IMR-90 (cell line): ENCODE data around the gene OR1F1. TPM values are rescaled to one million over a fixed set of nuclear protein-coding genes. Genes with fewer than 3 reads are reported as not detected.
"Not testable (repeated sequence)": the region's sequence is repeated elsewhere in the genome, so short reads cannot be mapped to it uniquely, and the experiment has no call there.

Source experiments
- ATAC-seq: fragments of 200-7000 bp; cut with Tn5 transposase; 2 replicates; pipeline ENCODE4 v1.9.1; 2020; ENCODE audit warnings: low read depth, mild to moderate bottlenecking, moderate library complexity
- BruUV-seq: library from RNA; stranded (reverse); fragments of 400-500 nt; replicated peaks from 2 replicates; lab custom pipeline; 2021; lab: Mats Ljungman, UMichigan
- CTCF ChIA-PET: fragments of 300-600 bp; formaldehyde crosslinking; extraction: SDS; loops from one replicate; lab custom pipeline; 2021; ENCODE audit warnings: antibody characterized with exemption; lab: Yijun Ruan, JAX
- POLR2A ChIA-PET: fragments of 300-600 bp; sonication (Branson Sonifier 250); formaldehyde crosslinking; loops from one replicate; lab custom pipeline; 2022; ENCODE audit warnings: antibody characterized with exemption; ENCODE audit not compliant: unreplicated experiment; lab: Charles Lee
- DNase-seq: peaks from one replicate; pipeline ENCODE4 v3.0.0; 2013
- H2AFZ ChIP-seq: replicated peaks from 2 replicates; pipeline ENCODE3; 2013; ENCODE audit warnings: low read length, mild to moderate bottlenecking; ENCODE audit not compliant: poor library complexity
- H2AK5ac ChIP-seq: 2 replicates; pipeline ENCODE4 v1.6.1; 2013; ENCODE audit warnings: low read depth, low read length, inconsistent platforms
- H2AK9ac ChIP-seq: replicated peaks from 2 replicates; pipeline ENCODE3; 2013; ENCODE audit warnings: mild to moderate bottlenecking, low read depth, low read length, moderate library complexity; ENCODE audit not compliant: poor library complexity
- H2BK120ac ChIP-seq: 2 replicates; pipeline ENCODE4 v1.6.1; 2013; ENCODE audit warnings: low read depth, low read length, inconsistent platforms
- H2BK15ac ChIP-seq: 3 replicates; pipeline ENCODE4 v1.6.1; 2013; ENCODE audit warnings: low read depth, low read length, inconsistent platforms
- H2BK20ac ChIP-seq: 2 replicates; pipeline ENCODE4 v1.6.1; 2013; ENCODE audit warnings: low read depth, mild to moderate bottlenecking, inconsistent platforms, low read length, moderate library complexity
- H2BK5ac ChIP-seq: 2 replicates; pipeline ENCODE4 v1.6.1; 2013; ENCODE audit warnings: mild to moderate bottlenecking, low read depth, low read length, inconsistent platforms; ENCODE audit not compliant: poor library complexity, severe bottlenecking
- H3K14ac ChIP-seq: replicated peaks from 2 replicates; pipeline ENCODE4 v1.6.1; 2013; ENCODE audit warnings: low read depth, low read length, inconsistent platforms
- H3K18ac ChIP-seq: 2 replicates; pipeline ENCODE4 v1.6.1; 2013; ENCODE audit warnings: low read depth, low read length, control low read depth
- H3K23ac ChIP-seq: 2 replicates; pipeline ENCODE4 v1.6.1; 2013; ENCODE audit warnings: low read depth, low read length, inconsistent platforms
- H3K27ac ChIP-seq: 2 replicates; pipeline ENCODE4 v1.5.1; 2013; ENCODE audit warnings: mild to moderate bottlenecking, control low read depth, low read length; ENCODE audit not compliant: insufficient read depth
- H3K27me3 ChIP-seq: 2 replicates; pipeline ENCODE4 v1.6.1; 2013; ENCODE audit warnings: low read length; ENCODE audit not compliant: control insufficient read depth, insufficient read depth
- H3K36me3 ChIP-seq: 2 replicates; pipeline ENCODE4 v1.6.1; 2013; ENCODE audit warnings: low read length, mixed read lengths; ENCODE audit not compliant: control insufficient read depth, insufficient read depth
- H3K4ac ChIP-seq: 2 replicates; pipeline ENCODE4 v1.6.1; 2013; ENCODE audit warnings: low read depth, low read length, inconsistent platforms
- H3K4me1 ChIP-seq: 2 replicates; pipeline ENCODE4 v1.6.1; 2013; ENCODE audit warnings: low read length, mixed read lengths; ENCODE audit not compliant: control insufficient read depth, insufficient read depth
- H3K4me2 ChIP-seq: 2 replicates; pipeline ENCODE4 v1.6.1; 2013; ENCODE audit warnings: low read depth, mild to moderate bottlenecking, control low read depth, low read length, moderate library complexity
- H3K4me3 ChIP-seq: 2 replicates; pipeline ENCODE4 v1.5.1; 2013; ENCODE audit warnings: low read depth, mild to moderate bottlenecking, control low read depth, low read length, moderate library complexity; ENCODE audit not compliant: insufficient read depth
- H3K56ac ChIP-seq: 2 replicates; pipeline ENCODE4 v1.6.1; 2013; ENCODE audit warnings: low read length, inconsistent platforms; ENCODE audit not compliant: insufficient read depth; ENCODE audit errors: extremely low read depth
- H3K79me1 ChIP-seq, 2 experiments: 2 replicates each; pipeline ENCODE4 v1.6.1; 2013; ENCODE audit warnings: low read length in 2 of 2, inconsistent platforms in 1 of 2, low read depth in 1 of 2
- H3K9ac ChIP-seq: 2 replicates; pipeline ENCODE4 v1.6.1; 2013; ENCODE audit warnings: low read depth, low read length, control low read depth
- H3K9me1 ChIP-seq: 2 replicates; pipeline ENCODE4 v1.6.1; 2013; ENCODE audit warnings: low read length, inconsistent platforms; ENCODE audit not compliant: insufficient read depth
- H3K9me3 ChIP-seq: 2 replicates; pipeline ENCODE4 v1.6.1; 2013; ENCODE audit warnings: low read length; ENCODE audit not compliant: control insufficient read depth, insufficient read depth
- H4K20me1 ChIP-seq: 2 replicates; pipeline ENCODE4 v1.6.1; 2013; ENCODE audit warnings: low read length, inconsistent platforms; ENCODE audit not compliant: insufficient read depth
- H4K5ac ChIP-seq: 2 replicates; pipeline ENCODE4 v1.6.1; 2013; ENCODE audit warnings: mild to moderate bottlenecking, low read depth, low read length, control low read depth
- H4K8ac ChIP-seq, 2 experiments: 2 replicates each; pipeline ENCODE4 v1.6.1; 2013; ENCODE audit warnings: low read depth in 2 of 2, low read length in 2 of 2, control low read depth in 1 of 2, inconsistent platforms in 1 of 2
- H4K91ac ChIP-seq: 2 replicates; pipeline ENCODE4 v1.6.1; 2013; ENCODE audit warnings: low read depth, low read length, inconsistent platforms; ENCODE audit not compliant: insufficient read depth
- BHLHE40 ChIP-seq: fragments of 150-350 bp; IDR thresholded peaks from 2 replicates; pipeline ENCODE4 v1.6.1; 2016; ENCODE audit warnings: mild to moderate bottlenecking, low read depth, low read length
- CEBPB ChIP-seq: IDR thresholded peaks from 2 replicates; pipeline ENCODE4 v1.6.1; 2012; ENCODE audit warnings: low read depth, low read length, improper control_type of control experiment
- CHD1 ChIP-seq: IDR thresholded peaks from 2 replicates; pipeline ENCODE4 v1.6.1; 2012; ENCODE audit warnings: low read depth, low read length, improper control_type of control experiment
- FOS ChIP-seq: fragments of 150-350 bp; IDR thresholded peaks from 2 replicates; pipeline ENCODE4 v1.6.1; 2016; ENCODE audit warnings: low read depth, low read length
- MAZ ChIP-seq: IDR thresholded peaks from 2 replicates; pipeline ENCODE4 v1.6.1; 2012; ENCODE audit warnings: low read depth, mild to moderate bottlenecking, low read length, improper control_type of control experiment, moderate library complexity, borderline replicate concordance
- NFE2L2 ChIP-seq: fragments of 150-350 bp; IDR thresholded peaks from 2 replicates; pipeline ENCODE4 v1.6.1; 2016; ENCODE audit warnings: low read depth, mild to moderate bottlenecking, low read length
- POLR2A ChIP-seq: IDR thresholded peaks from 2 replicates; pipeline ENCODE4 v1.6.1; 2012; ENCODE audit warnings: mild to moderate bottlenecking, low read depth, low read length
- RAD21 ChIP-seq: IDR thresholded peaks from 2 replicates; pipeline ENCODE4 v1.6.1; 2012; ENCODE audit warnings: low read length, improper control_type of control experiment
- WGBS, 2 experiments: methylation state at CpG; one replicate each; pipeline versions ENCODE4 v1.1.5 to v1.1.7; 2013; ENCODE audit warnings: missing lambda C conversion rate in 2 of 2; ENCODE audit not compliant: insufficient read length in 1 of 2; ENCODE audit errors: extremely low coverage in 2 of 2; 5-methylcytosine and 5-hydroxymethylcytosine counted together
- dilution Hi-C: fragments of 300-500 bp; cut with HindIII; formaldehyde crosslinking; loops from one replicate; pipeline ENCODE4 v1.14.3; 2018; ENCODE audit warnings: low sequenced_read_pairs; ENCODE audit not compliant: unreplicated experiment
- in situ Hi-C: fragments of 300-500 bp; cut with MboI; formaldehyde crosslinking; loops from 3 replicates; pipeline ENCODE4 v1.14.3; 2019; ENCODE audit warnings: low sequenced_read_pairs, inconsistent platforms, mixed read lengths
- intact Hi-C: fragments of 100-400 bp; cut with micrococcal nuclease; formaldehyde crosslinking; loops from 2 replicates; pipeline ENCODE4 v1.10.0; 2022
- polyA plus RNA-seq, 3 experiments: library from polyadenylated mRNA; depleted of rRNA; stranded (reverse); fragments of >200 nt; gene quantifications; 2 replicates each; pipeline ENCODE4 v1.2.3, GENCODE V29; 2012; ENCODE audit warnings: low replicate concordance in 1 of 3
- total RNA-seq: library from RNA; depleted of rRNA; stranded (reverse); fragments of >200 nt; gene quantifications from 2 replicates; pipeline ENCODE4 v1.2.3, GENCODE V29; 2012

The OR1F1 gene
- total and polyA plus RNA-seq, 2 of the 4 experiments (the other 2 are of a cell fraction), result 0.12 TPM; not detected in 1

- H3K4ac ChIP-seq, result no peak overlapping the region
- WGBS, 2 experiments, result 61% methylated on average over 2 of the region's 6 CpGs; no CpG with 5 or more reads in 1 of the 2 experiments
- H4K91ac ChIP-seq, result no peak overlapping the region
- no peaks in the 10 kb centered on the region for H3K9me1 ChIP-seq
- 0 out of 2 replicates have a peak, but pooled peaks have one; percentile 35 for TF ChIP-seq CEBPB
- TF ChIP-seq CHD1, result no peak
- no peak for TF ChIP-seq RAD21
- no peak for TF ChIP-seq NFE2L2
- no peak for TF ChIP-seq MAZ
- TF ChIP-seq BHLHE40, result no peak
- TF ChIP-seq FOS, result no peak
- no peak for TF ChIP-seq POLR2A
- H3K56ac ChIP-seq, result no peak overlapping the region
- no peak overlapping the region for H2BK15ac ChIP-seq
- no peaks in the 10 kb centered on the region for H3K4me1 ChIP-seq
- no peak overlapping the region for H2BK20ac ChIP-seq
- H3K23ac ChIP-seq, result no peak overlapping the region
- no peak overlapping the region for H3K27ac ChIP-seq
- in situ Hi-C loops (no loop called here), dilution Hi-C loops (no loop called here), intact Hi-C loops (no loop called here)
- H3K14ac ChIP-seq, result no peak overlapping the region
- no peak overlapping the region for H4K8ac ChIP-seq
- no peak overlapping the region for H3K4me2 ChIP-seq
- no peak overlapping the region for H4K5ac ChIP-seq
- ChIA-PET POLR2A (no interaction called here), CTCF (no interaction called here)
- no peak overlapping the region for H3K4me3 ChIP-seq
- H3K9me3 ChIP-seq, result peaks cover 12% of the 10 kb centered on the region
- H3K79me1 ChIP-seq, result no peaks in the 10 kb centered on the region
- H3K18ac ChIP-seq, result no peak overlapping the region
- H2BK120ac ChIP-seq, result no peak overlapping the region
- no peak overlapping the region for H2BK5ac ChIP-seq
- H3K36me3 ChIP-seq, result no peaks in the 10 kb centered on the region
- no peak overlapping the region for H2AK9ac ChIP-seq
- no peaks in the 10 kb centered on the region for H4K20me1 ChIP-seq
- H3K27me3 ChIP-seq, result peaks cover 3% of the 10 kb centered on the region; the same call in 1 of the 2 replicates
- H2AK5ac ChIP-seq, result no peak overlapping the region
- H3K9ac ChIP-seq, result no peak overlapping the region
- no TSS peak for BruUV-seq
- ATAC-seq, result peak; percentile 51; the same call in 1 of the 2 replicates
- DNase-seq, result peak; percentile 28
- no peak overlapping the region for H2AFZ ChIP-seq
These were observed 15.0 kb downstream of the OR1F1 start for GRCh38 chr16:3202903-3203539.

GRCh38 chr16:3205939-3206338, 17.9 kb downstream of the OR1F1 start:
- CTCF ChIA-PET, result interaction anchor here (0.6 kb wide), 1 partner anchor 62 kb away, joined by 3 read pairs; no protein-coding TSS in a partner anchor
- in situ Hi-C loops, H4K8ac ChIP-seq, H2BK15ac ChIP-seq, H3K27me3 ChIP-seq, H3K18ac ChIP-seq, H2BK5ac ChIP-seq, H3K4me3 ChIP-seq, H2AK9ac ChIP-seq, H2BK20ac ChIP-seq, POLR2A ChIA-PET, H3K23ac ChIP-seq, DNase-seq, H3K9ac ChIP-seq, H2BK120ac ChIP-seq, H3K79me1 ChIP-seq, H3K4ac ChIP-seq, H4K91ac ChIP-seq, intact Hi-C loops, dilution Hi-C loops, H3K14ac ChIP-seq, H4K5ac ChIP-seq, H3K36me3 ChIP-seq, H3K56ac ChIP-seq, H2AK5ac ChIP-seq, H3K4me1 ChIP-seq, H2AFZ ChIP-seq, H3K4me2 ChIP-seq, H3K9me1 ChIP-seq, H3K27ac ChIP-seq, ATAC-seq, H4K20me1 ChIP-seq, BruUV-seq: not testable (repeated sequence)
- WGBS, 2 experiments, result 53% methylated on average over 2 of the region's 3 CpGs; no CpG with 5 or more reads in 1 of the 2 experiments
- peaks cover 12% of the 10 kb centered on the region for H3K9me3 ChIP-seq
